Smooth muscle cell (in vitro differentiated cells): ENCODE results near the gene TEKT2. TPM values are rescaled to one million over a fixed set of nuclear protein-coding genes. Genes with fewer than 3 reads are reported as not detected.

ENCODE experiments used
- DNase-seq: peaks from one replicate; lab custom pipeline; 2025; ENCODE audit not compliant: unreplicated experiment; lab: John Stamatoyannopoulos, UW
- H2AFZ ChIP-seq: fragments of 200-600 bp; sonication (generic); 2 replicates; pipeline ENCODE4 v1.6.0; 2016; ENCODE audit warnings: antibody characterized with exemption, low read depth, mild to moderate bottlenecking
- H3F3A ChIP-seq: fragments of 200-600 bp; sonication (generic); 2 replicates; pipeline ENCODE4 v1.6.0; 2017; ENCODE audit warnings: antibody characterized with exemption, low read depth
- H3K27ac ChIP-seq: fragments of 200-600 bp; sonication (generic); 2 replicates; pipeline ENCODE4 v1.5.1; 2016; ENCODE audit warnings: low read depth, mild to moderate bottlenecking
- H3K27me3 ChIP-seq: fragments of 200-600 bp; sonication (generic); 2 replicates; pipeline ENCODE4 v1.6.1; 2016; ENCODE audit warnings: low read depth, mild to moderate bottlenecking
- H3K36me3 ChIP-seq: fragments of 200-600 bp; sonication (generic); 2 replicates; pipeline ENCODE4 v1.5.1; 2016; ENCODE audit warnings: low read depth
- H3K4me1 ChIP-seq: fragments of 200-600 bp; sonication (generic); 2 replicates; pipeline ENCODE4 v1.5.1; 2016; ENCODE audit warnings: low read depth
- H3K4me2 ChIP-seq: fragments of 200-600 bp; sonication (generic); 2 replicates; pipeline ENCODE4 v1.6.0; 2016; ENCODE audit warnings: mild to moderate bottlenecking
- H3K4me3 ChIP-seq: fragments of 200-600 bp; sonication (generic); 2 replicates; pipeline ENCODE4 v1.5.1; 2016; ENCODE audit warnings: mild to moderate bottlenecking
- H3K79me2 ChIP-seq: fragments of 200-600 bp; sonication (generic); 2 replicates; pipeline ENCODE4 v1.6.0; 2016; ENCODE audit warnings: low read depth, mild to moderate bottlenecking
- H3K9ac ChIP-seq: fragments of 200-600 bp; sonication (generic); 2 replicates; pipeline ENCODE4 v1.6.0; 2016; ENCODE audit warnings: low read depth
- H3K9me3 ChIP-seq: fragments of 200-600 bp; sonication (generic); replicated peaks from 2 replicates; pipeline ENCODE4 v1.5.1; 2016; ENCODE audit warnings: low read depth
- H4K20me1 ChIP-seq: fragments of 200-600 bp; sonication (generic); 2 replicates; pipeline ENCODE4 v1.6.0; 2016; ENCODE audit warnings: low read depth
- CTCF ChIP-seq: fragments of 200-600 bp; sonication (generic); IDR thresholded peaks from 2 replicates; pipeline ENCODE4 v1.5.1; 2017; ENCODE audit warnings: borderline replicate concordance, mild to moderate bottlenecking, antibody characterized with exemption; ENCODE audit not compliant: insufficient read depth, poor library complexity, severe bottlenecking
- WGBS: methylation state at CpG from one replicate; pipeline ENCODE4 v1.1.7; 2016; ENCODE audit warnings: low lambda C conversion rate; 5-methylcytosine and 5-hydroxymethylcytosine counted together
- polyA plus RNA-seq: library from polyadenylated mRNA; unstranded; fragments of >200 nt; fragmentation: Nextera tagmentation; extraction: Ambion mirVana; gene quantifications from 2 replicates; pipeline ENCODE4 v1.2.1, GENCODE V29; 2016
- total RNA-seq: library from RNA; depleted of rRNA; stranded (reverse); fragments of >200 nt; gene quantifications from 2 replicates; pipeline ENCODE4 v1.2.3, GENCODE V29; 2014

Gene TEKT2
- total and polyA plus RNA-seq, 2 experiments from 2014 or later = 0.27 to 0.85 TPM

DNA sequence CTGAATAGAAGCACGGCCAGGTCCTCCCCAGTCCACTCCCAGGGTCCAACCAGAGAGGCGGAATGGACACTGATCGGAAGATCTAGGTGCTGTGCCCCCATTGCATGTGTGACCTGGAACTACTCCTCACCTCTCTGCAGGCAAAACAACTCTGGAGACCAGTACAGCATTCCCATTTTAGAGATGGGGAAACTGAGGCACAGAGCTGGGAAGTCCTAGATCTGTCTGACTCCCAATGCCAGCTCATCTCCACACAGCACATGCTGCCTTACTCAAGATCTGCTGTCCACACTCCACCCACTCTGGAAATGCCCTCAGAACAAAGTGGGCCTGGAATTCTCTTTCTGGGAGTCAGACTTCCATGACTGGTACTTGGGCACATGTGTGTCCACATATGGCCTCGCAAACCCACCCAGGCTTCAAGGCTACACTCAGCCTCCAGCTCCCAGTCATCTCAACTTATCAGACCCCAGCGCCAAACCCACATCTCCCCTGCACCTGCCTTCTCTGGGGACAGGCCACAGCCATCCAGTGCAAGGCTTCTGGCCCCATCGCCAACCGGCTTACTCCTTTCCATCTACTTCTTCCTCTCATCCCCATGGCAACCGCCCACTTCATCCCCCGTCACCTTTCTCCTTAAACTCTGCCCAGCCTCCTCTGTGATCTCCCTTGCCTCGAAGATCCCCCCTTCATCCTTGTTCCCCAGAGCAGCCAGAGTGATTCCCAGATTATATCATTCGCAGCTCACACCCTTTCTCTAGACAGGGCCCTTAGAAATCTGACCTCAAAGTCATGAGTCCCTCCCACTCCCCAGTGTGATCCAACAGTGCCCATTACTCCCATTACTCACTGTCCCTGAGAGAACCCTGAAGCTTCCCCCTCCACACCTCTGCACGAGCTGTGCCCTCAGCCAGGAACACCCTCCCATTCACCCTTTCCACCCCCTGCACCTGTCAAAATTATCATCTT is 38.5 kb downstream of the TEKT2 start:
- no peak overlapping the region for H3K4me3 ChIP-seq
- no peak for DNase-seq
- H3K36me3 ChIP-seq = no peaks in the 10 kb centered on the region
- no peaks in the 10 kb centered on the region for H4K20me1 ChIP-seq
- no peaks in the 10 kb centered on the region for H3K9me3 ChIP-seq
- no peak overlapping the region for H3K9ac ChIP-seq
- H3K79me2 ChIP-seq = no peaks in the 10 kb centered on the region
- peaks cover 3% of the 10 kb centered on the region for H3K27me3 ChIP-seq
- H3K27ac ChIP-seq = peak overlapping the region; percentile 56
- H3K4me2 ChIP-seq = peak overlapping the region; percentile 76
- WGBS = 86% methylated on average over 12 of the region's 12 CpGs
- H3F3A ChIP-seq = no peaks in the 10 kb centered on the region
- H3K4me1 ChIP-seq = peaks cover 11% of the 10 kb centered on the region
- no peak for TF ChIP-seq CTCF
- H2AFZ ChIP-seq = no peak overlapping the region

- H2AFZ ChIP-seq = no peak overlapping the region
- WGBS = 63% methylated on average over 8 of the region's 8 CpGs
- no peaks in the 10 kb centered on the region for H3K36me3 ChIP-seq
- no peak for DNase-seq
- H4K20me1 ChIP-seq = no peaks in the 10 kb centered on the region
- TF ChIP-seq CTCF = no peak
- H3K27me3 ChIP-seq = peaks cover 3% of the 10 kb centered on the region
- H3K4me1 ChIP-seq = peaks cover 11% of the 10 kb centered on the region
- H3K4me2 ChIP-seq = peak overlapping the region; percentile 76
- no peaks in the 10 kb centered on the region for H3K79me2 ChIP-seq
- peak overlapping the region; percentile 56 for H3K27ac ChIP-seq
- no peak overlapping the region for H3K9ac ChIP-seq
- H3F3A ChIP-seq = no peaks in the 10 kb centered on the region
- H3K9me3 ChIP-seq = no peaks in the 10 kb centered on the region
- H3K4me3 ChIP-seq = no peak overlapping the region
Measured at GRCh38 chr1:36123356-36123755, 39.5 kb downstream of the TEKT2 start.

GRCh38 chr1:36124404-36125128 is 40.7 kb downstream of the TEKT2 start:
- Histone ChIP-seq H3K79me2 (no peaks in the 10 kb centered on the region), H3K36me3 (no peaks in the 10 kb centered on the region), H3F3A (no peaks in the 10 kb centered on the region), H2AFZ (no peak overlapping the region), H3K4me3 (peak overlapping the region; percentile 43), H3K9me3 (no peaks in the 10 kb centered on the region), H3K9ac (no peak overlapping the region), H3K27me3 (peaks cover 3% of the 10 kb centered on the region), H3K4me1 (peaks cover 5% of the 10 kb centered on the region), H3K4me2 (peak overlapping the region; percentile 76), H3K27ac (no peak overlapping the region), H4K20me1 (no peaks in the 10 kb centered on the region)
- 54% methylated on average over 11 of the region's 42 CpGs for WGBS
- no peak for DNase-seq
- TF ChIP-seq CTCF = no peak
